ENCODE measurements around the gene CENPE. TPM values are rescaled to one million over a fixed set of nuclear protein-coding genes. Genes with fewer than 3 reads are reported as not detected.

CENPE gene
- total and polyA plus RNA-seq, 2 donors (not counting 1 experiment from before 2014, with no cell fraction given), result 0.15 to 2.8 TPM

DNA sequence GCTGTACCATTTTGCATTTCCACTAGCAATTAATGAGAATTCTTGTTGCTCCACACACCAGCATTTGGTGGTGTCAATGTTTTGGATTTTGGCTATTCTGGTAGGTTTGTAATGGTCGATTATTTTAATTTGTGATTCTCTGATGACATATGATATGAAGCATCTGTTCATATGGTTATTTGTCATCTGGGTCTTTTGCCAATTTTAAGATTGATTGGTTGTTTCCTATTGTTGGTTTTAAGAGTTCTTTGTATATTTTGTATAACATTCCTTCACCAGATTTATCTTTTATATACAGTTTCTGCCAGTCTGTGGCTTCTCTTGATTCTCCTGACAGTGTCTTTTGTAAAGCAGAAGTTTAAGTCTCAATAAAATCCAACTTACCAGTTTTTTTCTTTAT, 80.0 kb downstream of the CENPE start:
- H4K20me1 ChIP-seq (ENCODE audit: control insufficient read depth, insufficient read depth, low read length, poor library complexity, severe bottlenecking), result no peaks in the 10 kb centered on the region
- H3K4me3 ChIP-seq (ENCODE audit: control extremely low read depth in 1 of 5, extremely low read depth in 1 of 5, insufficient read depth in 1 of 5, low read depth in 2 of 5, low read length in 4 of 5), result no peak overlapping the region
- ChIA-PET CTCF (no interaction called here), POLR2A (no interaction called here)
- no peaks in the 10 kb centered on the region for H3K36me3 ChIP-seq (replicated peaks in 1 of 2; ENCODE audit: control extremely low read depth in 1 of 2, control insufficient read depth in 1 of 2, extremely low read depth in 1 of 2, insufficient read depth in 2 of 2, low read length in 1 of 2)
- no peaks in the 10 kb centered on the region for H3K27me3 ChIP-seq (replicated peaks in 1 of 4; ENCODE audit: control extremely low read depth in 1 of 4, control insufficient read depth in 3 of 4, insufficient read depth in 4 of 4, low read length in 3 of 4)
- no peaks in the 10 kb centered on the region for H3K9me3 Mint-ChIP-seq (ENCODE audit: insufficient read depth)
- no peak overlapping the region for H2AFZ ChIP-seq (ENCODE audit: insufficient read depth, low read depth, low read length, poor library complexity, severe bottlenecking)
- no peak overlapping the region for H3K27ac Mint-ChIP-seq
- no peaks in the 10 kb centered on the region for H3K4me1 ChIP-seq (ENCODE audit: control insufficient read depth in 2 of 2, insufficient read depth in 2 of 2, low read length in 2 of 2)
- 100% methylated on average over 1 of the region's 1 CpG for WGBS (ENCODE audit: insufficient coverage)
- TF ChIP-seq, protein P1, sequence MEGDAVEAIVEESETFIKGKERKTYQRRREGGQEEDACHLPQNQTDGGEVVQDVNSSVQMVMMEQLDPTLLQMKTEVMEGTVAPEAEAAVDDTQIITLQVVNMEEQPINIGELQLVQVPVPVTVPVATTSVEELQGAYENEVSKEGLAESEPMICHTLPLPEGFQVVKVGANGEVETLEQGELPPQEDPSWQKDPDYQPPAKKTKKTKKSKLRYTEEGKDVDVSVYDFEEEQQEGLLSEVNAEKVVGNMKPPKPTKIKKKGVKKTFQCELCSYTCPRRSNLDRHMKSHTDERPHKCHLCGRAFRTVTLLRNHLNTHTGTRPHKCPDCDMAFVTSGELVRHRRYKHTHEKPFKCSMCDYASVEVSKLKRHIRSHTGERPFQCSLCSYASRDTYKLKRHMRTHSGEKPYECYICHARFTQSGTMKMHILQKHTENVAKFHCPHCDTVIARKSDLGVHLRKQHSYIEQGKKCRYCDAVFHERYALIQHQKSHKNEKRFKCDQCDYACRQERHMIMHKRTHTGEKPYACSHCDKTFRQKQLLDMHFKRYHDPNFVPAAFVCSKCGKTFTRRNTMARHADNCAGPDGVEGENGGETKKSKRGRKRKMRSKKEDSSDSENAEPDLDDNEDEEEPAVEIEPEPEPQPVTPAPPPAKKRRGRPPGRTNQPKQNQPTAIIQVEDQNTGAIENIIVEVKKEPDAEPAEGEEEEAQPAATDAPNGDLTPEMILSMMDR (IDR thresholded peaks at IDR 0.05), result no peak
- no peak for TF ChIP-seq EZH2 (IDR thresholded peaks at IDR 0.05; ENCODE audit: borderline replicate concordance, insufficient read depth, low read depth, low read length, poor library complexity, severe bottlenecking)
- no peaks in the 10 kb centered on the region for H3K27me3 Mint-ChIP-seq
- H3K27ac ChIP-seq (ENCODE audit: low read length in 2 of 2), result no peak overlapping the region
- no peak overlapping the region for H3K4me2 ChIP-seq (replicated peaks; ENCODE audit: low read depth, low read length, poor library complexity, severe bottlenecking)
- H3K4me1 Mint-ChIP-seq, result no peaks in the 10 kb centered on the region
- ATAC-seq (ENCODE audit: low read depth), result no peak
- H3K79me2 ChIP-seq (ENCODE audit: control insufficient read depth, insufficient read depth, low read length), result no peaks in the 10 kb centered on the region
- no peaks in the 10 kb centered on the region for H3K9me3 ChIP-seq (ENCODE audit: control extremely low read depth in 1 of 3, control insufficient read depth in 2 of 3, insufficient read depth in 1 of 3, low read length in 2 of 3)
- DNase-seq, result no peak
- H3K4me3 Mint-ChIP-seq, result no peak overlapping the region
- intact Hi-C loops (cut with micrococcal nuclease), result no loop called here
- no peak overlapping the region for H3K9ac ChIP-seq (ENCODE audit: low read length)

DNA sequence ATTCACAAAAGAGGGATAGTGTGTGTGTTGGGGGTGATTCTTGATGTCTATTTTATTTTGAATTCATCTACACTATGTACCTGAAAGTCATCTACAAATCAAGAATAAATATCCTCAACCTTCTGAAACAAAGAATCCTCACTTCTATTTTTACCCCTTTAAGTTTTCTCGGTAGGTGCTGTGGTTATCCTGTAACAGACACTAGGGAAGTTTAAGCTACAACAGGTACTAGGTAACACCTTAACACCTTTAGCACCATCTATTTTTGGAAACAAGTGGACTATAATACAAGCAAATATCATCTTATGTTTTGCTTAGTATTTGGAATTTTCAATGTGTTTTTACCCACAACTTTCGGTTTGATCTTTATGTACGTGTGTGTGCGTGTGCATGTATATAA, 86.5 kb downstream of the CENPE start:
- Mint-ChIP-seq H3K9me3 (ENCODE audit: insufficient read depth) (no peaks in the 10 kb centered on the region), H3K4me3 (no peak overlapping the region), H3K27me3 (no peaks in the 10 kb centered on the region), H3K4me1 (no peaks in the 10 kb centered on the region), H3K27ac (no peak overlapping the region)
- ChIA-PET CTCF (no interaction called here), POLR2A (no interaction called here)
- H3K9ac ChIP-seq (ENCODE audit: low read length), result no peak overlapping the region
- H3K27ac ChIP-seq (ENCODE audit: low read length in 2 of 2), result no peak overlapping the region
- H3K36me3 ChIP-seq (replicated peaks in 1 of 2; ENCODE audit: control extremely low read depth in 1 of 2, control insufficient read depth in 1 of 2, extremely low read depth in 1 of 2, insufficient read depth in 2 of 2, low read length in 1 of 2), result no peaks in the 10 kb centered on the region
- DNase-seq, result no peak
- no peaks in the 10 kb centered on the region for H3K79me2 ChIP-seq (ENCODE audit: control insufficient read depth, insufficient read depth, low read length)
- no peaks in the 10 kb centered on the region for H3K9me3 ChIP-seq (ENCODE audit: control extremely low read depth in 1 of 3, control insufficient read depth in 2 of 3, insufficient read depth in 1 of 3, low read length in 2 of 3)
- TF ChIP-seq, protein P1 (IDR thresholded peaks at IDR 0.05), result no peak
- TF ChIP-seq EZH2 (IDR thresholded peaks at IDR 0.05; ENCODE audit: borderline replicate concordance, insufficient read depth, low read depth, low read length, poor library complexity, severe bottlenecking), result no peak
- ATAC-seq (ENCODE audit: low read depth), result no peak
- no peak overlapping the region for H3K4me2 ChIP-seq (replicated peaks; ENCODE audit: low read depth, low read length, poor library complexity, severe bottlenecking)
- no peak overlapping the region for H2AFZ ChIP-seq (ENCODE audit: insufficient read depth, low read depth, low read length, poor library complexity, severe bottlenecking)
- no peaks in the 10 kb centered on the region for H3K27me3 ChIP-seq (replicated peaks in 1 of 4; ENCODE audit: control extremely low read depth in 1 of 4, control insufficient read depth in 3 of 4, insufficient read depth in 4 of 4, low read length in 3 of 4)
- WGBS (ENCODE audit: insufficient coverage), result no CpG with 5 or more reads among the region's 4 CpGs
- no peak overlapping the region for H3K4me3 ChIP-seq (ENCODE audit: control extremely low read depth in 1 of 5, extremely low read depth in 1 of 5, insufficient read depth in 1 of 5, low read depth in 2 of 5, low read length in 4 of 5)
- no peaks in the 10 kb centered on the region for H4K20me1 ChIP-seq (ENCODE audit: control insufficient read depth, insufficient read depth, low read length, poor library complexity, severe bottlenecking)
- H3K4me1 ChIP-seq (ENCODE audit: control insufficient read depth in 2 of 2, insufficient read depth in 2 of 2, low read length in 2 of 2), result no peaks in the 10 kb centered on the region
- intact Hi-C loops (cut with micrococcal nuclease), result no loop called here

Data from B cell (primary cell).